GM18499 (cell line): ENCODE measurements around the gene PYGB.

ENCODE experiments used
- ATAC-seq: cut with Tn5 transposase; IDR thresholded peaks from one replicate; pipeline ENCODE4 v1.9.1; 2021; ENCODE audit warnings: moderate number of reproducible peaks; ENCODE audit not compliant: insufficient read depth, unreplicated experiment

PYGB gene

GRCh38 chr20:25215521-25215920 lies 32.4 kb upstream of the PYGB start:
- ATAC-seq, result no peak

- no peak for ATAC-seq
Measured at GRCh38 chr20:25216199-25216945, 31.5 kb upstream of the PYGB start.

GRCh38 chr20:25217161-25218108 lies 30.4 kb upstream of the PYGB start:
- ATAC-seq, result no peak

GRCh38 chr20:25218109-25218486 lies 29.8 kb upstream of the PYGB start:
- ATAC-seq, result no peak

- no peak for ATAC-seq
Measured at GRCh38 chr20:25218492-25218891, 29.4 kb upstream of the PYGB start.

GRCh38 chr20:25219365-25219764 lies 28.5 kb upstream of the PYGB start:
- ATAC-seq, result no peak

- no peak for ATAC-seq
Measured at GRCh38 chr20:25220021-25220730, 27.7 kb upstream of the PYGB start.

- no peak for ATAC-seq
Measured at GRCh38 chr20:25220810-25221591, 26.9 kb upstream of the PYGB start.

GRCh38 chr20:25221592-25222460 lies 26.1 kb upstream of the PYGB start:
- no peak for ATAC-seq

GRCh38 chr20:25222461-25223178 lies 25.3 kb upstream of the PYGB start:
- ATAC-seq, result no peak

- ATAC-seq, result no peak
Measured at GRCh38 chr20:25223179-25223661, 24.7 kb upstream of the PYGB start.

GRCh38 chr20:25223765-25224720 lies 23.8 kb upstream of the PYGB start:
- no peak for ATAC-seq

GRCh38 chr20:25224941-25225340 lies 22.9 kb upstream of the PYGB start:
- no peak for ATAC-seq

- ATAC-seq, result no peak
Measured at GRCh38 chr20:25225642-25226432, 22.0 kb upstream of the PYGB start.

- no peak for ATAC-seq
Measured at GRCh38 chr20:25226433-25227316, 21.2 kb upstream of the PYGB start.
